ENCODE data around the gene KRTAP19-1.

DNA sequence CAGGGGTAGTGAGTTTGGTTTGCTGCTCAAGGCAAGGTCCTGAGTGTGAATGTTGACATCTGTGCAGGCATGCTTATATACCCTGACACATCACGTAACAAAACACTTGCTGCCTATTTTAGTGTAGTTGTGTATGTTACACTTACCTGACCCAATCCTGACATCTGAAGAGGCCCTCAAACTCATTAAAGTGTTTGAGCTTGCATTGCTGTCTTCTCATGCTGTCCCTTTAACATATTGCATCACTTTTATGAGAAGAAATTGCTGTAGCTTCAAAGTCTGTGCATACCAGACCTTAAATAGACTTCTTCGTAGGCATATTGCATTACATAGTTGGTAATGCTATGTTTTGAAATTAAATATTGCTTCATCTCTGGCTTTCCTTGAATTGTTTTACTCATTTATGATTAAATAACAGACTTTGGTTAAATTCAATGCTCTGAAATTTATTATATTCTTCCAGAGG, 11.8 kb upstream of the KRTAP19-1 start, which contains the start of gene KRTAP19-3:
- TF ChIP-seq, protein P1, sequence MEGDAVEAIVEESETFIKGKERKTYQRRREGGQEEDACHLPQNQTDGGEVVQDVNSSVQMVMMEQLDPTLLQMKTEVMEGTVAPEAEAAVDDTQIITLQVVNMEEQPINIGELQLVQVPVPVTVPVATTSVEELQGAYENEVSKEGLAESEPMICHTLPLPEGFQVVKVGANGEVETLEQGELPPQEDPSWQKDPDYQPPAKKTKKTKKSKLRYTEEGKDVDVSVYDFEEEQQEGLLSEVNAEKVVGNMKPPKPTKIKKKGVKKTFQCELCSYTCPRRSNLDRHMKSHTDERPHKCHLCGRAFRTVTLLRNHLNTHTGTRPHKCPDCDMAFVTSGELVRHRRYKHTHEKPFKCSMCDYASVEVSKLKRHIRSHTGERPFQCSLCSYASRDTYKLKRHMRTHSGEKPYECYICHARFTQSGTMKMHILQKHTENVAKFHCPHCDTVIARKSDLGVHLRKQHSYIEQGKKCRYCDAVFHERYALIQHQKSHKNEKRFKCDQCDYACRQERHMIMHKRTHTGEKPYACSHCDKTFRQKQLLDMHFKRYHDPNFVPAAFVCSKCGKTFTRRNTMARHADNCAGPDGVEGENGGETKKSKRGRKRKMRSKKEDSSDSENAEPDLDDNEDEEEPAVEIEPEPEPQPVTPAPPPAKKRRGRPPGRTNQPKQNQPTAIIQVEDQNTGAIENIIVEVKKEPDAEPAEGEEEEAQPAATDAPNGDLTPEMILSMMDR (conservative IDR thresholded peaks at IDR 0.05), result no peak
- TF ChIP-seq EZH2 (IDR thresholded peaks at IDR 0.05; ENCODE audit: low read depth), result no peak

Measured in PC-9 (cell line).